NCI-H82 treated with DMSO at 0.1 percent for 48 hours (cell line): ENCODE results near the gene ARHGDIB.

Experiments used
- DNase-seq: peaks from one replicate; lab custom pipeline; 2025; ENCODE audit not compliant: unreplicated experiment; lab: John Stamatoyannopoulos, UW

Gene ARHGDIB

DNA sequence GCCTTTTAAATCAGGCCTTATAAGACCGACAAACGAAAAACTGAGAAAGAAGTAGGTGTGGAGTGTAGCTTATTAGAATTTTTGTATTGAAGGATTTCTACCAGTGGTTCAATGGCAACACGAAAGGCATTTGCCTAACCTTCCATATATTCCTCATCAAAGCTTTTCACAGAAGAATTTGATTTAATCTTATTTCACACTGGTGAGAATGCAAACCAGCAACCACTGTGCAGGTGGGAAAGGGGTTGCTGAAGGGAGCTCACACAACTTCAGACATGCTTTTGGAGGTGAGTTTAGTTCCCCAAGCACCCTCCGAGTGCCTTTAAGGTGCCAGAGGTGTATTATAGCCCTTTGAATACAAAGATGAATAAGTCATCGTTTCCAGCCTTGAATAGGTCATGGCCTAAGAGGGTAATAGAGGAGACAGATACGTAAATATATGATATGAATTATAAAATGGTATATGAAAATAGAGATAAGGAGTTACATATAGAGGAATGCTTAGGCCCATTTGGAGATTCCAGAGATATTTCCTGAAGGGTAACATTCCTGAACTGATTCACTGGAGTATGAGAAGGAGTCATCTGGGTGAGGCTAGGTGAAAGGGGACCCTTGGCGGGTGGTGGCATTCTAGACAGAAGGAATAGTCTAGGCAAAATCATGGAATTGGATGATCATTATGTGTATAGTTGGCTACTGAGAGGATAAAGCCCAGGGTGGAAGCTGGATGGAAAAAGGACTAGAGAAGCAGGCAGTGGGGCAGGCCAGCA is 29.4 kb downstream of the ARHGDIB start:
- no peak for DNase-seq

DNA sequence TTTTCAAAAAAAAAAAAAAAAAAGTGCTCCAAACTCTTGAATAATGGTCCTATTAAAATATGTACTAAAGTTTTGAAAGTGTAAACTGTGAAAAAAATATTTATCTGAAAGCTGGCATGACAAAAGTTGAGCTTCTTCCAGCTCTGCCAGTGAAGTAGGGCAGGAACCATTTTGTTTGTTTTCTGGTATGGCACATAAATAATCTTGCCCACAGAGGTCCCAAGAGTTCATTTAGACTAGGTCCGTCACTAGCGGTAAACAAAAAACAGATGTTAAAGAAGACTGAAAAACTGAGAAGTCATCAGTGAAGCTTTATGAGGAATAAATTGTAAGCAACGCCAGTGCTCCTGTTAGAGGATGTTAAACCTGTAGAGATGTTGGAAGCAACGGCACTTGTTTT is 30.0 kb downstream of the ARHGDIB start:
- DNase-seq, result no peak

DNA sequence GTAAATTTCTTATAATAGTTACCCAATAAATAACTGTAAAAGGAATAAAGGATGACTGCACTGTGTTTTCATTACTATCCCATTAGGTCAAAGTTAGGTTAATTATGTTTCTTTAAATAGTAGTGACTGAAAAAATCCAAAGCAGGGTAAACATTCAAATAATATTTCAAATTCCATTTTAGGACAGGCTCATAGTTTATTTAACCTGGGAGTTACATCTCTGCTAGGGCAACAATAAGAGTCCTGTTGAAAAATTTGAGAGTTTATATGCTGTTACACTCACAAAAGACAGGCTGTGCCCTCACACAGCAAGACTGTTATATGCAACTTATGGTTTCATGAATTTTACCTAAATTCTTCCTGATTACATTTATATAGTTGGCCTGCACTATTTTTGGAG is 31.1 kb downstream of the ARHGDIB start:
- no peak for DNase-seq

DNA sequence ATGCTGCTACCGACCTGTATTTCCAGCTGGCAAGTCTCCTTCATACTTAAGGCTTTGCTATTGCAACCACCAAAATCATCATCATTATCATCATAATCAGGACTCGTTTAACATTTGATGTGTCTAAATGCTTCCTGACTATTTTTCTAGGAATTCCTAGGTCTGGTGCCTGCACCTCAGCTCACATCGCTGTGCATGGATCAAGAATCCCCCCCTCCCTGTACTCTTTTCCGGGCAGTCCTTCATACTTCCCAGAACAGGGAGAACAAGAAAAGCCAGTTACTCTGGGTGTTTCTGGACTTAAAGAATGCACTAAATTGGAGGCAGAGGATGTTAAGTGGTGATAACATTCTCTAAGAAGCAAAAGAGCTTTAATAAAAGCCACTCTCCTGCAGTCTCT is 32.5 kb downstream of the ARHGDIB start:
- DNase-seq, result no peak

DNA sequence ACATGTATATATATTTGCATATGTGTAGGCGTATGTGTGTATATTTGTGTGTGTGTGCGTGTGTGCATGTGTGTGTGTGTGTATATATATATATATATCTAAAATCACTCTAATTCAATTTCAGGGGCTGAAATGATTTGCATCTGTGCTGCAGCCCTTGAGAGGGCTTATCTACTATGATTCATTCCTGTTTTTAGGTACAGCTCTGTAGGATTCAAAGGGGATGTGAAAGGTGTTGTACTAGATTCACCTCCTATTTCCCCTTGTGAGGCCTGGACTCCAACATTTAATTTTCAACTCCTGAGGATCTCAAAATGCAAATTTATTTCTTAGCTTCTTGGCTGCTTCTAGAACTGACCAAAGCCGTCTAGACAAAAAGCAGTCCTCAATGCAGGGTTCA is 34.1 kb downstream of the ARHGDIB start:
- DNase-seq, result no peak

GRCh38 chr12:14924541-14924940 is 36.9 kb downstream of the ARHGDIB start:
- DNase-seq, result no peak

DNA sequence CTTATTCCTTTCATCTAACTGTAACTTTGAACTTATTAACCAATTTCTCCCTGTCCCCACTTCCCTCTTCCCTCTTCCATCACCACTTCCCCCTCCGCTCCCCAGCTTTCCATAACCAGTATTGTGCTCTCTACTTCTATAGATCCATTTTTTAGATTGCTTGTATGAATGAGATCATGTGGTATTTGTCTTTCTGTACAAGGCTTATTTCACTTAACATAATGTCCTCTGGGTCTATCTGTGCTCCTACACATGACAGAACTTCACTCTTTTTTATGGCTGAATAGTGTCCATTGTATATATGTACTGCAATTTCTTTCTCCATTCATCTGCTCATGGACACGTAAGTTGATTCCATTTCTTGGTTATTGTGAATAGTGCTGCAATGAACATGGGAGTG is 37.5 kb downstream of the ARHGDIB start:
- DNase-seq, result no peak

- DNase-seq, result no peak
Observed at GRCh38 chr12:14921218-14921617, 40.2 kb downstream of the ARHGDIB start.

DNA sequence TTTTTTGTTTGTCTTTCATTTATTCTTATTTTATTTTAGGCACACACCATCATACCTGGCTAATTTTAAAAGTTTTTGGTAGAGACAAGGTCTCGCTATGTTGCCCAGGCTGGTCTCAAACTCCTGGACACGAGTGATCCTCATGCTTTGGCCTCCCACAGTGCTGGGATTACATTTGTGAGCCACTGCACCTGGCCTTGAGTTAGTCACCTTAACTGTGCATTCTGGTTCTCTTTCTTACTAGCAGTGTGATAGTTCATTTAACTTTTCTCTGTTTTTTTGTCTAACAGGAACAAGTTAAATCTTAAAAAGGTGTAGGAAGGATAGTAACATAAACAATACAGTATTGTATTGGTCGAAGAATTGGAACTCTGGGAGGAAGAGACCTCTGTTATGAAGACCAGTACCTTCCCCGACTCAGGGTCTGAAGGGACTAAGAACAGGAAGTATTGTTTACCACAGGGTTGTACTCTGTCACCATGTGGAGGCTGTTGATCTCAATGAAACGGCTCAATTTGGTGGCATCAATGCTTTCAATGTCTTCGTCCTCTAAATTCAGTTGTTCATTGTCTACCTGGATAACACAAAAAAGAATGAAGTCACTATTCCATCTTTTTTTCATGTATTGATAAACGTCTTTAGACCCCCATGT is 40.8 kb downstream of the ARHGDIB start:
- no peak for DNase-seq

GRCh38 chr12:14919455-14919854 is 41.9 kb downstream of the ARHGDIB start:
- no peak for DNase-seq

- no peak for DNase-seq
Observed at GRCh38 chr12:14915736-14916135, 45.7 kb downstream of the ARHGDIB start.

DNA sequence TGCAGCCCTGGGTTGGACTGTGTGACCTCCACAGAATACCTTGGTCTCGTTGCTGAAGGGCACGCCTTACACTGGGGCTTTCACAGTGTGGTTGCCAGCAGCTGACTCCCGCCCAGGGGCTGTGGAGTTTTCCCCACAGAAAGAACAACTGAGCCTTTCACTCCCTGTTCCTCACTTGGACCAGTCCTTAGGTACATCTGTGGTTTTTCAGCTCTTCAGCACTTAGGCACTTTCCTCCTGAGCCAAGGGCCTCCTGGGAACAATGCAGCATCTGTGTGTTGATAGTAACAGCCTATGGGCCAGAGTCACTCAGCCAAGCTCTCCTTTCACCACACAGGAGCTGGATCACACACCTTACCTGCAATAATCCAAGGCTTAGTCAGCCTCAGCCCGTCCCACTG is 48.0 kb downstream of the ARHGDIB start:
- no peak for DNase-seq

- DNase-seq, result no peak
Observed at GRCh38 chr12:14911131-14911530, 50.3 kb downstream of the ARHGDIB start.

GRCh38 chr12:14910090-14910915 is 51.1 kb downstream of the ARHGDIB start:
- no peak for DNase-seq

DNA sequence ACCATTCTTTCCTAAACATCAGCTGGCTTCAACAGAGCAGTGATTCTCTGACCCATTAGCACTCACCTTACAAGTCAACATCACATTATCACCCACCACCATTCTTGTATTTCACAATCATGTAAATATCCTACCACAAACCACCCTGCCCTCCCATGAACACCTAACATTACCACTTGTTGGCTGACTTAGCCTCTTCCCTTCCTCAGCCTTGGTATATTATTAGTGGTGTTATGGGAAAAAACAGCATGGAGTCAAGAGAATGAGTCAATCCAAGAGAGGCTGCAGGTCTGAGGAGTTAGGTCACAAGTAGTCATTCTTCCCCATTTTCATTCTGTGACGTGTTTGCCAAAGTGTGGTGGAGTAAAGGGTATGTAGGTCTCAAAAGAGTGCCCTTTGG is 53.4 kb downstream of the ARHGDIB start:
- no peak for DNase-seq

- DNase-seq, result no peak
Observed at GRCh38 chr12:14906114-14906513, 55.3 kb downstream of the ARHGDIB start.

GRCh38 chr12:14905269-14906004 is 56.0 kb downstream of the ARHGDIB start:
- DNase-seq, result no peak

GRCh38 chr12:14904854-14905253 is 56.5 kb downstream of the ARHGDIB start:
- no peak for DNase-seq

- DNase-seq, result no peak
Observed at GRCh38 chr12:14903386-14904098, 57.9 kb downstream of the ARHGDIB start.

DNA sequence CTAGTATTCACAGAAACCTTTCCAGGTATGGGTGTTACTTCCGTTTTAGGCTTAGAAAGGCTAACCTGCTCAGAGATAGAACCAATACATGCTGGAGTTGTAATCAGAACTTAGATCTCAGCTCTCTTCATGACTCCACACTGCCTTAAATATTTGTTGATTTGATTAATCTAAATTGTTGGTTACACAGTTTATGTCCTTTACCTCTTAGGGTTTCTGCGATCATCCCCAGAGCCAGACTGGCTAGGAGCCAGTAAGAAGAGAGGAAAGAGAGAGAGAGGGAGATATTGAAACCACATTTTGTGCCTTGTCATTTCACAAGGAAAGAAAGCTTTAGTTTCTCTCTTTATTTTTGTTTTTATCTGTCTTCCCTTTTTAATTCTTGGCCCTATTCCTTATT is 58.9 kb downstream of the ARHGDIB start:
- no peak for DNase-seq

GRCh38 chr12:14901228-14901562 is 60.2 kb downstream of the ARHGDIB start:
- DNase-seq, result no peak
